ENCODE results near the gene AGPS.

Gene AGPS

GRCh38 chr2:177501186-177501585 is 108.6 kb downstream of the AGPS start:
- Histone ChIP-seq H3K27ac (no peak overlapping the region), H3K9me3 (ENCODE audit: severe bottlenecking) (no peaks in the 10 kb centered on the region), H3K4me3 (ENCODE audit: low read depth, low read length) (no peak overlapping the region), H3K36me3 (peaks cover 16% of the 10 kb centered on the region), H3K27me3 (ENCODE audit: insufficient read depth, low read depth, severe bottlenecking) (no peaks in the 10 kb centered on the region)
- DNase-seq = no peak
- TF ChIP-seq CTCF (IDR thresholded peaks at IDR 0.05; ENCODE audit: low read depth, low read length) = no peak

GRCh38 chr2:177506505-177506904 is 113.9 kb downstream of the AGPS start:
- Histone ChIP-seq H3K36me3 (peaks cover 11% of the 10 kb centered on the region; the same call in 1 of the 2 replicates), H3K27me3 (ENCODE audit: insufficient read depth, low read depth, severe bottlenecking) (no peaks in the 10 kb centered on the region), H3K4me3 (ENCODE audit: low read depth, low read length) (no peak overlapping the region), H3K27ac (no peak overlapping the region), H3K9me3 (ENCODE audit: severe bottlenecking) (no peaks in the 10 kb centered on the region)
- no peak for TF ChIP-seq CTCF (IDR thresholded peaks at IDR 0.05; ENCODE audit: low read depth, low read length)
- DNase-seq = no peak

- Histone ChIP-seq H3K4me3 (ENCODE audit: low read depth, low read length) (no peak overlapping the region), H3K27ac (no peak overlapping the region), H3K27me3 (ENCODE audit: insufficient read depth, low read depth, severe bottlenecking) (no peaks in the 10 kb centered on the region), H3K9me3 (ENCODE audit: severe bottlenecking) (no peaks in the 10 kb centered on the region), H3K36me3 (peaks cover 11% of the 10 kb centered on the region; the same call in 1 of the 2 replicates)
- TF ChIP-seq CTCF (IDR thresholded peaks at IDR 0.05; ENCODE audit: low read depth, low read length) = no peak
- DNase-seq = no peak
Observed at GRCh38 chr2:177506998-177507397, 114.4 kb downstream of the AGPS start.

GRCh38 chr2:177516824-177517544 is 124.4 kb downstream of the AGPS start:
- no peak for TF ChIP-seq CTCF (IDR thresholded peaks at IDR 0.05; ENCODE audit: low read depth, low read length)
- Histone ChIP-seq H3K27ac (no peak overlapping the region), H3K36me3 (peaks cover 16% of the 10 kb centered on the region), H3K27me3 (ENCODE audit: insufficient read depth, low read depth, severe bottlenecking) (no peaks in the 10 kb centered on the region), H3K4me3 (ENCODE audit: low read depth, low read length) (no peak overlapping the region), H3K9me3 (ENCODE audit: severe bottlenecking) (no peaks in the 10 kb centered on the region)
- DNase-seq = no peak

- no peak overlapping the region for H3K27ac ChIP-seq
Observed at GRCh38 chr2:177518754-177519153, 126.2 kb downstream of the AGPS start.

More at GRCh38 chr2:177518754-177519153, 126.2 kb downstream of the AGPS start:
- Histone ChIP-seq H3K9me3 (ENCODE audit: severe bottlenecking) (no peaks in the 10 kb centered on the region), H3K36me3 (peaks cover 19% of the 10 kb centered on the region), H3K27me3 (ENCODE audit: insufficient read depth, low read depth, severe bottlenecking) (no peaks in the 10 kb centered on the region), H3K4me3 (ENCODE audit: low read depth, low read length) (no peak overlapping the region)
- no peak for DNase-seq
- no peak for TF ChIP-seq CTCF (IDR thresholded peaks at IDR 0.05; ENCODE audit: low read depth, low read length)
